ENCODE measurements around the gene SRP68.

Gene SRP68

GRCh38 chr17:76008630-76009425 lies 63.5 kb downstream of the SRP68 start:
- Histone ChIP-seq H3K36me3 (peaks cover 0 to 12% (median 7%) of the 10 kb centered on the region in 11 experiments; a peak in 8 of 22 replicates), H3K4me1 (peaks cover 0 to 67% (median 40%) of the 10 kb centered on the region in 10 experiments; a peak in 17 of 20 replicates), H3K4me3 (no peak overlapping the region), H3K9me3 (replicated peaks in 1 of 11) (no peaks in the 10 kb centered on the region), H3K27ac (no peak overlapping the region), H3K4me2 (peak overlapping the region in 1 of 11 experiments; percentile 61; a peak in 2 of 22 replicates), H3K9ac (0 out of 22 replicates have a peak overlapping the region, but pooled peaks of 1 of the 11 experiments have one; percentile 5), H3K27me3 (no peaks in the 10 kb centered on the region), H4K20me1 (no peaks in the 10 kb centered on the region)
- no peak for TF ChIP-seq Cebpa-rat (IDR thresholded peaks at IDR 0.05)

- H3K9ac ChIP-seq: no peak overlapping the region
- H3K4me1 ChIP-seq: peaks cover 0 to 65% (median 40%) of the 10 kb centered on the region in 10 experiments; a peak in 17 of 20 replicates
- H3K4me3 ChIP-seq: no peak overlapping the region
- no peaks in the 10 kb centered on the region for H3K9me3 ChIP-seq (replicated peaks in 1 of 11)
- no peak overlapping the region; a peak in 1 of 22 replicates for H3K27ac ChIP-seq
- H3K27me3 ChIP-seq: no peaks in the 10 kb centered on the region
- H3K4me2 ChIP-seq: no peak overlapping the region
- no peaks in the 10 kb centered on the region for H4K20me1 ChIP-seq
- TF ChIP-seq Cebpa-rat (IDR thresholded peaks at IDR 0.05): no peak
- H3K36me3 ChIP-seq: peaks cover 0 to 18% (median 10%) of the 10 kb centered on the region in 11 experiments; a peak in 10 of 22 replicates
Measured at GRCh38 chr17:76008208-76008607, 64.1 kb downstream of the SRP68 start.

- Histone ChIP-seq H3K4me1 (peaks cover 0 to 65% (median 40%) of the 10 kb centered on the region in 10 experiments; a peak in 17 of 20 replicates), H3K9me3 (replicated peaks in 1 of 11) (no peaks in the 10 kb centered on the region), H3K4me2 (no peak overlapping the region), H3K4me3 (no peak overlapping the region), H3K36me3 (peaks cover 0 to 22% (median 12%) of the 10 kb centered on the region in 11 experiments; a peak in 10 of 22 replicates), H3K9ac (no peak overlapping the region), H3K27ac (no peak overlapping the region; a peak in 1 of 22 replicates), H3K27me3 (no peaks in the 10 kb centered on the region), H4K20me1 (no peaks in the 10 kb centered on the region)
- TF ChIP-seq Cebpa-rat (IDR thresholded peaks at IDR 0.05): no peak
Measured at GRCh38 chr17:76007850-76008165, 64.5 kb downstream of the SRP68 start.

GRCh38 chr17:76007131-76007849 lies 65.0 kb downstream of the SRP68 start:
- no peaks in the 10 kb centered on the region for H3K27me3 ChIP-seq
- H4K20me1 ChIP-seq: no peaks in the 10 kb centered on the region

GRCh38 chr17:76005263-76006149 lies 66.8 kb downstream of the SRP68 start:
- Histone ChIP-seq H3K27ac (peak overlapping the region in 8 of 11 experiments; percentile 2 to 87 (median 76); a peak in 15 of 22 replicates), H3K4me2 (peak overlapping the region in 9 of 11 experiments; percentile 20 to 78 (median 58); a peak in 15 of 22 replicates), H3K9ac (peak overlapping the region in 8 of 11 experiments; percentile 8 to 75 (median 63); a peak in 14 of 22 replicates)

More at GRCh38 chr17:76007131-76007849, 65.0 kb downstream of the SRP68 start:
- H3K36me3 ChIP-seq: peaks cover under 1 to 25% (median 12%) of the 10 kb centered on the region in 11 experiments; a peak in 12 of 22 replicates
- H3K9ac ChIP-seq: peak overlapping the region in 7 of 11 experiments; percentile 15 to 75 (median 68); a peak in 3 of 22 replicates
- H3K4me3 ChIP-seq: no peak overlapping the region
- peaks cover 0 to 65% (median 40%) of the 10 kb centered on the region in 10 experiments; a peak in 17 of 20 replicates for H3K4me1 ChIP-seq
- H3K9me3 ChIP-seq (replicated peaks in 1 of 11): no peaks in the 10 kb centered on the region
- 0 out of 22 replicates have a peak overlapping the region, but pooled peaks of 1 of the 11 experiments have one; percentile 74 for H3K4me2 ChIP-seq
- no peak for TF ChIP-seq Cebpa-rat (IDR thresholded peaks at IDR 0.05)
- H3K27ac ChIP-seq: peak overlapping the region in 4 of 11 experiments; percentile 81 to 87 (median 83); a peak in 2 of 22 replicates

GRCh38 chr17:76004750-76005262 lies 67.5 kb downstream of the SRP68 start:
- Histone ChIP-seq H3K4me3 (no peak overlapping the region), H3K36me3 (peaks cover 14 to 42% (median 29%) of the 10 kb centered on the region in 11 experiments; a peak in 17 of 22 replicates), H3K27me3 (no peaks in the 10 kb centered on the region), H3K27ac (peak overlapping the region in 8 of 11 experiments; percentile 2 to 87 (median 76); a peak in 15 of 22 replicates), H3K4me1 (peaks cover 0 to 56% (median 33%) of the 10 kb centered on the region in 10 experiments; a peak in 18 of 20 replicates), H4K20me1 (no peaks in the 10 kb centered on the region), H3K9me3 (replicated peaks in 1 of 11) (no peaks in the 10 kb centered on the region), H3K4me2 (peak overlapping the region in 9 of 11 experiments; percentile 20 to 78 (median 58); a peak in 16 of 22 replicates), H3K9ac (peak overlapping the region in 8 of 11 experiments; percentile 8 to 75 (median 63); a peak in 14 of 22 replicates)
- TF ChIP-seq Cebpa-rat (IDR thresholded peaks at IDR 0.05): no peak

More at GRCh38 chr17:76005263-76006149, 66.8 kb downstream of the SRP68 start:
- no peaks in the 10 kb centered on the region for H4K20me1 ChIP-seq
- no peaks in the 10 kb centered on the region for H3K9me3 ChIP-seq (replicated peaks in 1 of 11)
- no peaks in the 10 kb centered on the region for H3K27me3 ChIP-seq
- no peak for TF ChIP-seq Cebpa-rat (IDR thresholded peaks at IDR 0.05)
- H3K4me3 ChIP-seq: no peak overlapping the region
- peaks cover 9 to 37% (median 23%) of the 10 kb centered on the region in 11 experiments; a peak in 16 of 22 replicates for H3K36me3 ChIP-seq
- H3K4me1 ChIP-seq: peaks cover 0 to 57% (median 36%) of the 10 kb centered on the region in 10 experiments; a peak in 17 of 20 replicates

GRCh38 chr17:76003915-76004314 lies 68.4 kb downstream of the SRP68 start:
- no peaks in the 10 kb centered on the region for H3K27me3 ChIP-seq
- H3K27ac ChIP-seq: peak overlapping the region in 2 of 11 experiments; percentile 84 to 87; a peak in 4 of 22 replicates
- peak overlapping the region in 2 of 11 experiments; percentile 68 to 74; a peak in 1 of 22 replicates for H3K9ac ChIP-seq
- no peaks in the 10 kb centered on the region for H4K20me1 ChIP-seq
- H3K4me2 ChIP-seq: no peak overlapping the region
- TF ChIP-seq Cebpa-rat (IDR thresholded peaks at IDR 0.05): no peak
- peaks cover 0 to 47% (median 29%) of the 10 kb centered on the region in 10 experiments; a peak in 18 of 20 replicates for H3K4me1 ChIP-seq
- H3K4me3 ChIP-seq: no peak overlapping the region
- H3K36me3 ChIP-seq: peaks cover 14 to 50% (median 30%) of the 10 kb centered on the region in 11 experiments; a peak in 17 of 22 replicates
- H3K9me3 ChIP-seq (replicated peaks in 1 of 11): no peaks in the 10 kb centered on the region

All from BLaER1 treated with 17β-estradiol and CSF1 and Interleukin-3, amounts not matched to agents 10 nM and 100 nM (cell line).